SK-N-SH (cell line): ENCODE measurements around the gene SCNN1A.

ENCODE experiments used
- CTCF ChIP-seq: fragments of 200-600 bp; sonication (generic); IDR thresholded peaks from 2 replicates; pipeline ENCODE4 v1.6.1; 2017; ENCODE audit warnings: antibody characterized with exemption, mild to moderate bottlenecking, moderate library complexity
- SIN3A ChIP-seq: IDR thresholded peaks from 2 replicates; pipeline ENCODE4 v1.6.1; 2012; ENCODE audit warnings: low read depth, mild to moderate bottlenecking, low read length, moderate library complexity, borderline replicate concordance

- TF ChIP-seq CTCF (no peak), SIN3A (no peak)
Observed at GRCh38 chr12:6358881-6359280, 16.5 kb downstream of the SCNN1A start.
